GM23338 (cell line): ENCODE results near the gene NEK11. TPM values are rescaled to one million over a fixed set of nuclear protein-coding genes. Genes with fewer than 3 reads are reported as not detected.
A peak's percentile ranks its signal among the peaks of the same experiment; 100 is the strongest.

Experiments
- ATAC-seq: fragments of 200-7000 bp; cut with Tn5 transposase; 3 replicates; pipeline ENCODE4 v1.9.1; 2020
- DNase-seq: peaks from one replicate; pipeline ENCODE4 v3.0.0-alpha.2; 2015; ENCODE audit warnings: low spot score
- H2AFZ ChIP-seq: fragments of 200-600 bp; sonication (generic); 2 replicates; pipeline ENCODE4 v1.8.0; 2016; ENCODE audit warnings: antibody characterized with exemption, mild to moderate bottlenecking, moderate library complexity
- H3F3A ChIP-seq: fragments of 200-600 bp; sonication (generic); replicated peaks from 2 replicates; pipeline ENCODE4 v1.8.0; 2017; ENCODE audit warnings: antibody characterized with exemption, mixed run types, low read depth
- H3K27ac ChIP-seq: fragments of 200-600 bp; sonication (generic); 2 replicates; pipeline ENCODE4 v1.6.1; 2016; ENCODE audit warnings: low read depth
- H3K27me3 ChIP-seq: fragments of 200-600 bp; sonication (generic); 2 replicates; pipeline ENCODE4 v1.8.0; 2016; ENCODE audit warnings: mild to moderate bottlenecking, mixed run types, moderate library complexity; ENCODE audit not compliant: insufficient read depth
- H3K36me3 ChIP-seq: fragments of 200-600 bp; sonication (generic); 2 replicates; pipeline ENCODE4 v1.8.0; 2016; ENCODE audit warnings: mild to moderate bottlenecking; ENCODE audit not compliant: insufficient read depth
- H3K4me1 ChIP-seq: fragments of 200-600 bp; sonication (generic); 2 replicates; pipeline ENCODE4 v1.8.0; 2016; ENCODE audit warnings: mild to moderate bottlenecking, moderate library complexity; ENCODE audit not compliant: insufficient read depth
- H3K4me2 ChIP-seq: fragments of 200-600 bp; sonication (generic); 2 replicates; pipeline ENCODE4 v1.7.1; 2017; ENCODE audit warnings: mixed run types
- H3K4me3 ChIP-seq: fragments of 200-600 bp; sonication (generic); 2 replicates; pipeline ENCODE4 v1.6.1; 2016; ENCODE audit warnings: mixed run types
- H3K79me2 ChIP-seq: fragments of 200-600 bp; sonication (generic); replicated peaks from 2 replicates; pipeline ENCODE4 v1.8.0; 2017; ENCODE audit warnings: mild to moderate bottlenecking; ENCODE audit not compliant: insufficient read depth
- H3K9me2 ChIP-seq: fragments of 200-600 bp; sonication (generic); 2 replicates; pipeline ENCODE4 v1.8.0; 2017; ENCODE audit not compliant: insufficient read depth
- H4K20me1 ChIP-seq: fragments of 200-600 bp; sonication (generic); replicated peaks from 2 replicates; pipeline ENCODE4 v1.8.0; 2017; ENCODE audit warnings: mild to moderate bottlenecking; ENCODE audit not compliant: insufficient read depth
- H3K27ac Mint-ChIP-seq: 2 replicates; pipeline ENCODE4 v1.8.0; 2020; ENCODE audit warnings: inconsistent platforms, mild to moderate bottlenecking, moderate library complexity, mixed read lengths
- H3K27me3 Mint-ChIP-seq: 3 replicates; pipeline ENCODE4 v1.8.0; 2022; ENCODE audit warnings: low read depth, mild to moderate bottlenecking, moderate library complexity, mixed read lengths, inconsistent platforms; ENCODE audit not compliant: insufficient read depth, poor library complexity
- H3K36me3 Mint-ChIP-seq: 3 replicates; pipeline ENCODE4 v1.8.0; 2021; ENCODE audit warnings: low read depth, mild to moderate bottlenecking, inconsistent platforms, moderate library complexity, mixed read lengths
- H3K4me1 Mint-ChIP-seq: 3 replicates; pipeline ENCODE4 v1.8.0; 2020; ENCODE audit warnings: mild to moderate bottlenecking, inconsistent platforms, mixed read lengths
- H3K4me3 Mint-ChIP-seq: 3 replicates; pipeline ENCODE4 v1.8.0; 2021; ENCODE audit warnings: moderate library complexity, mild to moderate bottlenecking, inconsistent platforms, mixed read lengths
- H3K9me3 Mint-ChIP-seq: 3 replicates; pipeline ENCODE4 v1.8.0; 2020; ENCODE audit warnings: moderate library complexity, mild to moderate bottlenecking, inconsistent platforms, mixed read lengths
- CREB1 ChIP-seq: fragments of 250-450 bp; sonication (Bioruptor Pico); IDR thresholded peaks from 2 replicates; pipeline ENCODE4 v1.5.0; 2020; ENCODE audit warnings: low read depth, mild to moderate bottlenecking, moderate library complexity
- EZH2 ChIP-seq: fragments of 200-600 bp; sonication (generic); IDR thresholded peaks from one replicate; pipeline ENCODE4 v1.8.0; 2017; ENCODE audit warnings: antibody characterized with exemption, mild to moderate bottlenecking, low read depth; ENCODE audit not compliant: unreplicated experiment
- EZH2phosphoT487 ChIP-seq: fragments of 200-600 bp; sonication (generic); IDR thresholded peaks from one replicate; pipeline ENCODE4 v1.8.1; 2018; ENCODE audit warnings: antibody characterized with exemption; ENCODE audit not compliant: unreplicated experiment
- JUNB ChIP-seq: IDR thresholded peaks from one replicate; pipeline ENCODE4 v1.6.1; 2016; ENCODE audit warnings: antibody characterized with exemption; ENCODE audit not compliant: unreplicated experiment
- NANOG ChIP-seq: IDR thresholded peaks from 2 replicates; pipeline ENCODE4 v1.6.1; 2016; ENCODE audit warnings: antibody characterized with exemption, borderline replicate concordance
- POLR2AphosphoS5 ChIP-seq: IDR thresholded peaks from 2 replicates; pipeline ENCODE4 v1.6.1; 2016; ENCODE audit warnings: antibody characterized with exemption, low read depth
- STAT1 ChIP-seq: IDR thresholded peaks from one replicate; pipeline ENCODE4 v1.6.1; 2016; ENCODE audit warnings: antibody characterized with exemption; ENCODE audit not compliant: unreplicated experiment
- ZNF114 ChIP-seq: fragments of 250-450 bp; sonication (Bioruptor Pico); IDR thresholded peaks from 2 replicates; pipeline ENCODE4 v1.5.0; 2020; ENCODE audit warnings: mild to moderate bottlenecking, moderate library complexity
- ZNF331 ChIP-seq: fragments of 250-450 bp; sonication (Bioruptor Pico); IDR thresholded peaks from 2 replicates; pipeline ENCODE4 v1.5.0; 2020; ENCODE audit warnings: low read depth, mild to moderate bottlenecking, moderate library complexity
- polyA plus RNA-seq: library from polyadenylated mRNA; unstranded; fragments of >200 nt; fragmentation: Nextera tagmentation; extraction: Ambion mirVana; gene quantifications from 2 replicates; pipeline ENCODE4 v1.2.1, GENCODE V29; 2016
- total RNA-seq: library from RNA; depleted of rRNA; stranded (reverse); fragments of >200 nt; shearing (Covaris generic); gene quantifications from 2 replicates; pipeline ENCODE4 v1.2.3, GENCODE V29; 2014
- TF ChIP-seq, protein P1 (sequence below), 2 experiments: fragments of 200-600 bp in 1 of 2; sonication (generic) in 1 of 2; conservative IDR thresholded peaks; 2 replicates each; pipeline versions ENCODE4 v1.5.1 to v1.6.1; 2016 to 2017; ENCODE audit warnings: antibody characterized with exemption in 2 of 2, low read depth in 2 of 2, mild to moderate bottlenecking in 2 of 2, moderate library complexity in 1 of 2
- TF ChIP-seq, protein P2 (sequence below): IDR thresholded peaks from 2 replicates; pipeline ENCODE4 v1.6.1; 2016; ENCODE audit warnings: antibody characterized with exemption
- TF ChIP-seq, protein P3 (sequence below): fragments of 250-450 bp; sonication (Bioruptor Pico); IDR thresholded peaks from 2 replicates; pipeline ENCODE4 v1.5.0; 2020; ENCODE audit warnings: mild to moderate bottlenecking, moderate library complexity
- TF ChIP-seq, protein P4 (sequence below): IDR thresholded peaks from one replicate; pipeline ENCODE4 v1.6.1; 2018; ENCODE audit warnings: antibody characterized with exemption; ENCODE audit not compliant: unreplicated experiment

Gene NEK11
- total and polyA plus RNA-seq, 2 experiments from 2014 or later: 0.80 to 1.1 TPM

DNA sequence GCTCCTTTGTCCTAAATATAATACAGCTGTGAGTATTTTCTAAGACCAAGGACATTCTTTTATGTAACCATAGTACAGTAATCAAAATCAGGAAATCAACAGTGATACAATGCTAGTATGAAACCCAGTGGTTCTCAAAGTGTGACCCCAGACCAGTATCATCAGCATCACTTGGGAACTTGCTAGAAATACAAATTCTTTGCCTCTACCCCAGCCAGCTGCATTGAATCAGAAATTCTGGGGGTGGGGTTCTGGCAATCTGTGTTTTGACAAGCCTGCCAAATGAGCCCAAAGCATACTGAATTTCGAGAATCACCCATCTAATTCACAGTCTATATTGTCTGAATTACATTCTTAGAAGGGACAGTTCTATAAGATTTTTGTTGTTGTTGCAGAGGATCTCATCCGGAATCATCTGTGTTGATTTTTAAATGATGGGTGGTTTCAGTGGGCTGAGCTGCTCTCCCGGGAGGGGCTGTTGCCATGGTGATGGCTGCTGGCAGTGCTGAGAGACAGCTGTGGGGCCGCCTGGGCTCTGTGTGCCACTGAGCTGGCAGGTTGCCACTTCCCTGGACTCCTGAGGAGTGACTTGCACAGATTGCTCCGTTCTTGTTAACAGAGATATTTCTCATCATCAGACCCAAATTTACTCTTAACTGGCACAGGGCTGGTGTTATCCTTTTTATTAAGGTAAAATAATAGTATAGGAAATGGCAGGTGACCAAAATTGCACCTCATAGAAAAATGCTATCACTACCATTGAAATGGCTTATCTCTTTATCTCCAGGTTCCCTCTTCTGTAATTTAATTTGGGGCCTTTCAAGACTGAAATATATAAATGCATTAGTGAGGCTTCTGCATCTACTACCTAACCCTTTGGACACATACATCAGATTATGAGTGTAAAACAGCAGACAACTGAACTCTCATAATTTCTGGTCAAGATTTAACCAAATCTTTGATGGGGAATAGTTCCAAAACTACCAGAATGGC is 56.5 kb downstream of the NEK11 start:
- H3K27me3 Mint-ChIP-seq: no peaks in the 10 kb centered on the region
- no peaks in the 10 kb centered on the region for H3K27me3 ChIP-seq
- peak; percentile 43 for DNase-seq

More for the DNA sequence above, 56.5 kb downstream of the NEK11 start:
- H2AFZ ChIP-seq: no peak overlapping the region
- no peaks in the 10 kb centered on the region for H3K36me3 Mint-ChIP-seq
- no peaks in the 10 kb centered on the region for H3K9me2 ChIP-seq
- peaks cover 5% of the 10 kb centered on the region; the same call in 1 of the 2 replicates for H3K4me1 ChIP-seq
- H3K9me3 Mint-ChIP-seq: no peaks in the 10 kb centered on the region
- H3K4me1 Mint-ChIP-seq: peaks cover 7% of the 10 kb centered on the region
- H3K4me2 ChIP-seq: no peak overlapping the region
- H3K4me3 Mint-ChIP-seq: no peak overlapping the region
- no peak overlapping the region for H3K27ac ChIP-seq
- ATAC-seq: peak; percentile 76
- no peak for TF ChIP-seq STAT1
- no peak for TF ChIP-seq NANOG
- TF ChIP-seq, protein P1, sequence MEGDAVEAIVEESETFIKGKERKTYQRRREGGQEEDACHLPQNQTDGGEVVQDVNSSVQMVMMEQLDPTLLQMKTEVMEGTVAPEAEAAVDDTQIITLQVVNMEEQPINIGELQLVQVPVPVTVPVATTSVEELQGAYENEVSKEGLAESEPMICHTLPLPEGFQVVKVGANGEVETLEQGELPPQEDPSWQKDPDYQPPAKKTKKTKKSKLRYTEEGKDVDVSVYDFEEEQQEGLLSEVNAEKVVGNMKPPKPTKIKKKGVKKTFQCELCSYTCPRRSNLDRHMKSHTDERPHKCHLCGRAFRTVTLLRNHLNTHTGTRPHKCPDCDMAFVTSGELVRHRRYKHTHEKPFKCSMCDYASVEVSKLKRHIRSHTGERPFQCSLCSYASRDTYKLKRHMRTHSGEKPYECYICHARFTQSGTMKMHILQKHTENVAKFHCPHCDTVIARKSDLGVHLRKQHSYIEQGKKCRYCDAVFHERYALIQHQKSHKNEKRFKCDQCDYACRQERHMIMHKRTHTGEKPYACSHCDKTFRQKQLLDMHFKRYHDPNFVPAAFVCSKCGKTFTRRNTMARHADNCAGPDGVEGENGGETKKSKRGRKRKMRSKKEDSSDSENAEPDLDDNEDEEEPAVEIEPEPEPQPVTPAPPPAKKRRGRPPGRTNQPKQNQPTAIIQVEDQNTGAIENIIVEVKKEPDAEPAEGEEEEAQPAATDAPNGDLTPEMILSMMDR (conservative IDR thresholded peaks at IDR 0.05; ENCODE audit: low read depth in 2 of 2): no peak
- TF ChIP-seq, protein P2, sequence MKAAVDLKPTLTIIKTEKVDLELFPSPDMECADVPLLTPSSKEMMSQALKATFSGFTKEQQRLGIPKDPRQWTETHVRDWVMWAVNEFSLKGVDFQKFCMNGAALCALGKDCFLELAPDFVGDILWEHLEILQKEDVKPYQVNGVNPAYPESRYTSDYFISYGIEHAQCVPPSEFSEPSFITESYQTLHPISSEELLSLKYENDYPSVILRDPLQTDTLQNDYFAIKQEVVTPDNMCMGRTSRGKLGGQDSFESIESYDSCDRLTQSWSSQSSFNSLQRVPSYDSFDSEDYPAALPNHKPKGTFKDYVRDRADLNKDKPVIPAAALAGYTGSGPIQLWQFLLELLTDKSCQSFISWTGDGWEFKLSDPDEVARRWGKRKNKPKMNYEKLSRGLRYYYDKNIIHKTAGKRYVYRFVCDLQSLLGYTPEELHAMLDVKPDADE: no peak
- TF ChIP-seq EZH2: no peak
- no peak for TF ChIP-seq POLR2AphosphoS5
- TF ChIP-seq ZNF331: no peak
- TF ChIP-seq, protein P3, sequence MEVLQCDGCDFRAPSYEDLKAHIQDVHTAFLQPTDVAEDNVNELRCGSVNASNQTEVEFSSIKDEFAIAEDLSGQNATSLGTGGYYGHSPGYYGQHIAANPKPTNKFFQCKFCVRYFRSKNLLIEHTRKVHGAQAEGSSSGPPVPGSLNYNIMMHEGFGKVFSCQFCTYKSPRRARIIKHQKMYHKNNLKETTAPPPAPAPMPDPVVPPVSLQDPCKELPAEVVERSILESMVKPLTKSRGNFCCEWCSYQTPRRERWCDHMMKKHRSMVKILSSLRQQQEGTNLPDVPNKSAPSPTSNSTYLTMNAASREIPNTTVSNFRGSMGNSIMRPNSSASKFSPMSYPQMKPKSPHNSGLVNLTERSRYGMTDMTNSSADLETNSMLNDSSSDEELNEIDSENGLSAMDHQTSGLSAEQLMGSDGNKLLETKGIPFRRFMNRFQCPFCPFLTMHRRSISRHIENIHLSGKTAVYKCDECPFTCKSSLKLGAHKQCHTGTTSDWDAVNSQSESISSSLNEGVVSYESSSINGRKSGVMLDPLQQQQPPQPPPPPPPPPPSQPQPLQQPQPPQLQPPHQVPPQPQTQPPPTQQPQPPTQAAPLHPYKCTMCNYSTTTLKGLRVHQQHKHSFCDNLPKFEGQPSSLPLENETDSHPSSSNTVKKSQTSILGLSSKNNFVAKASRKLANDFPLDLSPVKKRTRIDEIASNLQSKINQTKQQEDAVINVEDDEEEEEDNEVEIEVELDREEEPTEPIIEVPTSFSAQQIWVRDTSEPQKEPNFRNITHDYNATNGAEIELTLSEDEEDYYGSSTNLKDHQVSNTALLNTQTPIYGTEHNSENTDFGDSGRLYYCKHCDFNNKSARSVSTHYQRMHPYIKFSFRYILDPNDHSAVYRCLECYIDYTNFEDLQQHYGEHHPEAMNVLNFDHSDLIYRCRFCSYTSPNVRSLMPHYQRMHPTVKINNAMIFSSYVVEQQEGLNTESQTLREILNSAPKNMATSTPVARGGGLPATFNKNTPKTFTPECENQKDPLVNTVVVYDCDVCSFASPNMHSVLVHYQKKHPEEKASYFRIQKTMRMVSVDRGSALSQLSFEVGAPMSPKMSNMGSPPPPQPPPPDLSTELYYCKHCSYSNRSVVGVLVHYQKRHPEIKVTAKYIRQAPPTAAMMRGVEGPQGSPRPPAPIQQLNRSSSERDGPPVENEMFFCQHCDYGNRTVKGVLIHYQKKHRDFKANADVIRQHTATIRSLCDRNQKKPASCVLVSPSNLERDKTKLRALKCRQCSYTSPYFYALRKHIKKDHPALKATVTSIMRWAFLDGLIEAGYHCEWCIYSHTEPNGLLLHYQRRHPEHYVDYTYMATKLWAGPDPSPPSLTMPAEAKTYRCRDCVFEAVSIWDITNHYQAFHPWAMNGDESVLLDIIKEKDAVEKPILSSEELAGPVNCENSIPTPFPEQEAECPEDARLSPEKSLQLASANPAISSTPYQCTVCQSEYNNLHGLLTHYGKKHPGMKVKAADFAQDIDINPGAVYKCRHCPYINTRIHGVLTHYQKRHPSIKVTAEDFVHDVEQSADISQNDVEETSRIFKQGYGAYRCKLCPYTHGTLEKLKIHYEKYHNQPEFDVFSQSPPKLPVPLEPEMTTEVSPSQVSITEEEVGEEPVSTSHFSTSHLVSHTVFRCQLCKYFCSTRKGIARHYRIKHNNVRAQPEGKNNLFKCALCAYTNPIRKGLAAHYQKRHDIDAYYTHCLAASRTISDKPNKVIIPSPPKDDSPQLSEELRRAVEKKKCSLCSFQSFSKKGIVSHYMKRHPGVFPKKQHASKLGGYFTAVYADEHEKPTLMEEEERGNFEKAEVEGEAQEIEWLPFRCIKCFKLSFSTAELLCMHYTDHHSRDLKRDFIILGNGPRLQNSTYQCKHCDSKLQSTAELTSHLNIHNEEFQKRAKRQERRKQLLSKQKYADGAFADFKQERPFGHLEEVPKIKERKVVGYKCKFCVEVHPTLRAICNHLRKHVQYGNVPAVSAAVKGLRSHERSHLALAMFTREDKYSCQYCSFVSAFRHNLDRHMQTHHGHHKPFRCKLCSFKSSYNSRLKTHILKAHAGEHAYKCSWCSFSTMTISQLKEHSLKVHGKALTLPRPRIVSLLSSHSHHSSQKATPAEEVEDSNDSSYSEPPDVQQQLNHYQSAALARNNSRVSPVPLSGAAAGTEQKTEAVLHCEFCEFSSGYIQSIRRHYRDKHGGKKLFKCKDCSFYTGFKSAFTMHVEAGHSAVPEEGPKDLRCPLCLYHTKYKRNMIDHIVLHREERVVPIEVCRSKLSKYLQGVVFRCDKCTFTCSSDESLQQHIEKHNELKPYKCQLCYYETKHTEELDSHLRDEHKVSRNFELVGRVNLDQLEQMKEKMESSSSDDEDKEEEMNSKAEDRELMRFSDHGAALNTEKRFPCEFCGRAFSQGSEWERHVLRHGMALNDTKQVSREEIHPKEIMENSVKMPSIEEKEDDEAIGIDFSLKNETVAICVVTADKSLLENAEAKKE (CRISPR knock-in tag): no peak
- no peak for TF ChIP-seq CREB1
- TF ChIP-seq EZH2phosphoT487: no peak
- TF ChIP-seq, protein P4, sequence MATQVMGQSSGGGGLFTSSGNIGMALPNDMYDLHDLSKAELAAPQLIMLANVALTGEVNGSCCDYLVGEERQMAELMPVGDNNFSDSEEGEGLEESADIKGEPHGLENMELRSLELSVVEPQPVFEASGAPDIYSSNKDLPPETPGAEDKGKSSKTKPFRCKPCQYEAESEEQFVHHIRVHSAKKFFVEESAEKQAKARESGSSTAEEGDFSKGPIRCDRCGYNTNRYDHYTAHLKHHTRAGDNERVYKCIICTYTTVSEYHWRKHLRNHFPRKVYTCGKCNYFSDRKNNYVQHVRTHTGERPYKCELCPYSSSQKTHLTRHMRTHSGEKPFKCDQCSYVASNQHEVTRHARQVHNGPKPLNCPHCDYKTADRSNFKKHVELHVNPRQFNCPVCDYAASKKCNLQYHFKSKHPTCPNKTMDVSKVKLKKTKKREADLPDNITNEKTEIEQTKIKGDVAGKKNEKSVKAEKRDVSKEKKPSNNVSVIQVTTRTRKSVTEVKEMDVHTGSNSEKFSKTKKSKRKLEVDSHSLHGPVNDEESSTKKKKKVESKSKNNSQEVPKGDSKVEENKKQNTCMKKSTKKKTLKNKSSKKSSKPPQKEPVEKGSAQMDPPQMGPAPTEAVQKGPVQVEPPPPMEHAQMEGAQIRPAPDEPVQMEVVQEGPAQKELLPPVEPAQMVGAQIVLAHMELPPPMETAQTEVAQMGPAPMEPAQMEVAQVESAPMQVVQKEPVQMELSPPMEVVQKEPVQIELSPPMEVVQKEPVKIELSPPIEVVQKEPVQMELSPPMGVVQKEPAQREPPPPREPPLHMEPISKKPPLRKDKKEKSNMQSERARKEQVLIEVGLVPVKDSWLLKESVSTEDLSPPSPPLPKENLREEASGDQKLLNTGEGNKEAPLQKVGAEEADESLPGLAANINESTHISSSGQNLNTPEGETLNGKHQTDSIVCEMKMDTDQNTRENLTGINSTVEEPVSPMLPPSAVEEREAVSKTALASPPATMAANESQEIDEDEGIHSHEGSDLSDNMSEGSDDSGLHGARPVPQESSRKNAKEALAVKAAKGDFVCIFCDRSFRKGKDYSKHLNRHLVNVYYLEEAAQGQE: no peak
- TF ChIP-seq ZNF114 (CRISPR knock-in tag): no peak
- no peak for TF ChIP-seq JUNB
- H4K20me1 ChIP-seq: no peaks in the 10 kb centered on the region
- H3K36me3 ChIP-seq: no peaks in the 10 kb centered on the region
- H3K79me2 ChIP-seq: no peaks in the 10 kb centered on the region
- H3K4me3 ChIP-seq: no peak overlapping the region
- no peak overlapping the region for H3K27ac Mint-ChIP-seq
- no peaks in the 10 kb centered on the region for H3F3A ChIP-seq
